Activated naive CD8-positive, alpha-beta T cell treated with anti-CD3 and anti-CD28 coated beads, Interleukin-2, amount 50 U/mL, for 24 hours (primary cell): ENCODE results near the gene NUDT8.

ENCODE experiments used
- ATAC-seq: fragments of 150-1000 bp; cut with Tn5 transposase; one replicate; pipeline ENCODE4 v1.10.0; 2021
- DNase-seq: peaks from one replicate; pipeline ENCODE4 v3.0.0; 2021
- H3K27ac Mint-ChIP-seq: one replicate; pipeline ENCODE4 v1.8.0; 2021; ENCODE audit warnings: mild to moderate bottlenecking, mixed read lengths
- H3K27me3 Mint-ChIP-seq: one replicate; pipeline ENCODE4 v1.8.0; 2021; ENCODE audit warnings: mixed read lengths
- H3K36me3 Mint-ChIP-seq: one replicate; pipeline ENCODE4 v1.8.0; 2021; ENCODE audit warnings: low read depth, mixed read lengths
- H3K4me1 Mint-ChIP-seq: one replicate; pipeline ENCODE4 v1.8.0; 2021; ENCODE audit warnings: mixed read lengths
- H3K4me3 Mint-ChIP-seq: one replicate; pipeline ENCODE4 v1.8.0; 2021; ENCODE audit warnings: mild to moderate bottlenecking, moderate library complexity, mixed read lengths
- H3K9me3 Mint-ChIP-seq: one replicate; pipeline ENCODE4 v1.8.0; 2021; ENCODE audit warnings: mixed read lengths

The NUDT8 gene

GRCh38 chr11:67616431-67617242 is 13.1 kb downstream of the NUDT8 start:
- Mint-ChIP-seq H3K36me3 (peaks cover 12% of the 10 kb centered on the region), H3K27me3 (peaks cover 1% of the 10 kb centered on the region), H3K4me3 (peak overlapping the region; percentile 60), H3K27ac (peak overlapping the region; percentile 56), H3K4me1 (peaks cover 37% of the 10 kb centered on the region), H3K9me3 (no peaks in the 10 kb centered on the region)
- DNase-seq (no peak), ATAC-seq (no peak)

GRCh38 chr11:67615728-67616430 is 13.9 kb downstream of the NUDT8 start:
- peak overlapping the region; percentile 56 for H3K27ac Mint-ChIP-seq
- ATAC-seq = no peak
- H3K4me3 Mint-ChIP-seq = peak overlapping the region; percentile 60
- H3K4me1 Mint-ChIP-seq = peaks cover 37% of the 10 kb centered on the region
- DNase-seq = no peak
- H3K36me3 Mint-ChIP-seq = peaks cover 12% of the 10 kb centered on the region
- no peaks in the 10 kb centered on the region for H3K9me3 Mint-ChIP-seq
- peaks cover 1% of the 10 kb centered on the region for H3K27me3 Mint-ChIP-seq

GRCh38 chr11:67614730-67615714 is 14.7 kb downstream of the NUDT8 start:
- peak; percentile 49 for ATAC-seq

GRCh38 chr11:67613960-67614715 is 15.6 kb downstream of the NUDT8 start:
- Mint-ChIP-seq H3K27me3 (peaks cover 1% of the 10 kb centered on the region), H3K4me1 (peaks cover 38% of the 10 kb centered on the region), H3K9me3 (no peaks in the 10 kb centered on the region), H3K36me3 (peaks cover 21% of the 10 kb centered on the region), H3K27ac (peak overlapping the region; percentile 91), H3K4me3 (peak overlapping the region; percentile 76)
- peak; percentile 84 for DNase-seq
- peak; percentile 85 for ATAC-seq

More at GRCh38 chr11:67614730-67615714, 14.7 kb downstream of the NUDT8 start:
- Mint-ChIP-seq H3K4me1 (peaks cover 37% of the 10 kb centered on the region), H3K9me3 (no peaks in the 10 kb centered on the region), H3K36me3 (peaks cover 16% of the 10 kb centered on the region), H3K27ac (peak overlapping the region; percentile 91), H3K27me3 (peaks cover 1% of the 10 kb centered on the region), H3K4me3 (peak overlapping the region; percentile 76)
- peak; percentile 86 for DNase-seq

GRCh38 chr11:67613313-67613959 is 16.3 kb downstream of the NUDT8 start:
- Mint-ChIP-seq H3K27me3 (peaks cover 1% of the 10 kb centered on the region), H3K4me1 (peaks cover 45% of the 10 kb centered on the region), H3K36me3 (peaks cover 26% of the 10 kb centered on the region), H3K27ac (peak overlapping the region; percentile 91), H3K4me3 (peak overlapping the region; percentile 76), H3K9me3 (no peaks in the 10 kb centered on the region)
- no peak for DNase-seq
- no peak for ATAC-seq

GRCh38 chr11:67612751-67613150 is 17.0 kb downstream of the NUDT8 start:
- Mint-ChIP-seq H3K4me1 (peaks cover 51% of the 10 kb centered on the region), H3K36me3 (peaks cover 28% of the 10 kb centered on the region), H3K4me3 (no peak overlapping the region), H3K27ac (peak overlapping the region; percentile 73), H3K27me3 (peaks cover 1% of the 10 kb centered on the region), H3K9me3 (no peaks in the 10 kb centered on the region)
- DNase-seq (no peak), ATAC-seq (no peak)

GRCh38 chr11:67611704-67612587 is 17.8 kb downstream of the NUDT8 start:
- peaks cover 28% of the 10 kb centered on the region for H3K36me3 Mint-ChIP-seq
- peaks cover 55% of the 10 kb centered on the region for H3K4me1 Mint-ChIP-seq
- DNase-seq (no peak), ATAC-seq (no peak)
- no peak overlapping the region for H3K4me3 Mint-ChIP-seq
- H3K9me3 Mint-ChIP-seq = no peaks in the 10 kb centered on the region
- no peaks in the 10 kb centered on the region for H3K27me3 Mint-ChIP-seq
- H3K27ac Mint-ChIP-seq = peak overlapping the region; percentile 73

- Mint-ChIP-seq H3K27me3 (no peaks in the 10 kb centered on the region), H3K4me1 (peaks cover 53% of the 10 kb centered on the region), H3K27ac (no peak overlapping the region), H3K9me3 (no peaks in the 10 kb centered on the region), H3K36me3 (peaks cover 28% of the 10 kb centered on the region), H3K4me3 (no peak overlapping the region)
- no peak for DNase-seq
- ATAC-seq = no peak
Measured at GRCh38 chr11:67611165-67611564, 18.6 kb downstream of the NUDT8 start.

GRCh38 chr11:67610302-67610868 is 19.4 kb downstream of the NUDT8 start:
- Mint-ChIP-seq H3K27ac (no peak overlapping the region), H3K4me3 (no peak overlapping the region), H3K36me3 (peaks cover 28% of the 10 kb centered on the region), H3K27me3 (no peaks in the 10 kb centered on the region), H3K4me1 (peaks cover 50% of the 10 kb centered on the region), H3K9me3 (no peaks in the 10 kb centered on the region)
- ATAC-seq = no peak
- DNase-seq = no peak

GRCh38 chr11:67609316-67609715 is 20.4 kb downstream of the NUDT8 start:
- H3K27ac Mint-ChIP-seq = peak overlapping the region; percentile 46
- ATAC-seq (no peak), DNase-seq (no peak)
- peaks cover 40% of the 10 kb centered on the region for H3K4me1 Mint-ChIP-seq
- peaks cover 28% of the 10 kb centered on the region for H3K36me3 Mint-ChIP-seq
- H3K27me3 Mint-ChIP-seq = no peaks in the 10 kb centered on the region
- no peaks in the 10 kb centered on the region for H3K9me3 Mint-ChIP-seq
- no peak overlapping the region for H3K4me3 Mint-ChIP-seq

- DNase-seq = no peak
- peak overlapping the region; percentile 46 for H3K27ac Mint-ChIP-seq
- no peaks in the 10 kb centered on the region for H3K27me3 Mint-ChIP-seq
- H3K4me3 Mint-ChIP-seq = peak overlapping the region; percentile 93
- no peak for ATAC-seq
- H3K9me3 Mint-ChIP-seq = no peaks in the 10 kb centered on the region
- H3K36me3 Mint-ChIP-seq = peaks cover 27% of the 10 kb centered on the region
- H3K4me1 Mint-ChIP-seq = peaks cover 31% of the 10 kb centered on the region
Measured at GRCh38 chr11:67608486-67608885, 21.3 kb downstream of the NUDT8 start.

- Mint-ChIP-seq H3K4me1 (peaks cover 24% of the 10 kb centered on the region), H3K27ac (peak overlapping the region; percentile 92), H3K9me3 (no peaks in the 10 kb centered on the region), H3K36me3 (peaks cover 20% of the 10 kb centered on the region), H3K4me3 (peak overlapping the region; percentile 93), H3K27me3 (peaks cover 4% of the 10 kb centered on the region)
- DNase-seq = no peak
- no peak for ATAC-seq
Measured at GRCh38 chr11:67607507-67607906, 22.2 kb downstream of the NUDT8 start.
